NCI-H2196 (cell line): ENCODE results near the gene YY1.

Experiments used
- DNase-seq: peaks from one replicate; lab custom pipeline; 2025; ENCODE audit not compliant: unreplicated experiment; lab: John Stamatoyannopoulos, UW

Gene YY1

DNA sequence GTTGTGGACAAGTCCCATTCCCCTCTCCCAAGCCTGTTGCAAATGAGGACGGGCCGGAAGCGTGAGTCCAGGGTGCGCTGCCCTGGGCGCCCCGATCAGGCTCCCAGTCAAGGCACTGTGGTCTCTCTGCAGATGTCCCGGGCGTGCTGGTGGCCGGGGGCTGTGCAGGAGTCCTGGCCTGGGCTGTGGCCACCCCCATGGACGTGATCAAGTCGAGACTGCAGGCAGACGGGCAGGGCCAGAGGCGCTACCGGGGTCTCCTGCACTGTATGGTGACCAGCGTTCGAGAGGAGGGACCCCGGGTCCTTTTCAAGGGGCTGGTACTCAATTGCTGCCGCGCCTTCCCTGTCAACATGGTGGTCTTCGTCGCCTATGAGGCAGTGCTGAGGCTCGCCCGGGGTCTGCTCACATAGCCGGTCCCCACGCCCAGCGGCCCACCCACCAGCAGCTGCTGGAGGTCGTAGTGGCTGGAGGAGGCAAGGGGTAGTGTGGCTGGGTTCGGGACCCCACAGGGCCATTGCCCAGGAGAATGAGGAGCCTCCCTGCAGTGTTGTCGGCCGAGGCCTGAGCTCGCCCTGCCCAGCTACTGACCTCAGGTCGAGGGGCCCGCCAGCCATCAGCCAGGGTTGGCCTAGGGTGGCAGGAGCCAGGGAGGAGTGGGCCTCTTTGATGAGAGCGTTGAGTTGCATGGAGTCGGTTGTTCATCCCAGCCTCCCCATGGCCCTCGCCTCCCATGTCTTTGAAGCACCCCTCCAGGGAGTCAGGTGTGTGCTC lies 90.5 kb downstream of the YY1 start:
- no peak for DNase-seq

DNA sequence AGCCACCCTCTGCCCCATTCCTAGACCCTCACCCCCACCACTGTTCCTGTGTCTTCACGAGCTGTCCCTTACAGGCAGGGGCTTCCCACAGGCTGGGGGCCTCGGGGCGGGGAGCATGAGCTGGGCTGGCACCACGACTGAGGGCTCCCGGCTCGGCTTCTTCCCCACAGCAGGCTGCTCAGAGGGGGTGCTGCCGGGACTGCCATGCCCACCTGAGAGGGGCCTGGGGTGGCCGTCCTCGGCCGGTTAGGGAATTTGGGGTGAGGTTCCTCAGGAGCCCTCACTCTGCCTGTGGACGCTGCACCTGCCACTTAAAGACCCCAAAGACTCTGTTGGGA lies 91.0 kb downstream of the YY1 start:
- DNase-seq: no peak

DNA sequence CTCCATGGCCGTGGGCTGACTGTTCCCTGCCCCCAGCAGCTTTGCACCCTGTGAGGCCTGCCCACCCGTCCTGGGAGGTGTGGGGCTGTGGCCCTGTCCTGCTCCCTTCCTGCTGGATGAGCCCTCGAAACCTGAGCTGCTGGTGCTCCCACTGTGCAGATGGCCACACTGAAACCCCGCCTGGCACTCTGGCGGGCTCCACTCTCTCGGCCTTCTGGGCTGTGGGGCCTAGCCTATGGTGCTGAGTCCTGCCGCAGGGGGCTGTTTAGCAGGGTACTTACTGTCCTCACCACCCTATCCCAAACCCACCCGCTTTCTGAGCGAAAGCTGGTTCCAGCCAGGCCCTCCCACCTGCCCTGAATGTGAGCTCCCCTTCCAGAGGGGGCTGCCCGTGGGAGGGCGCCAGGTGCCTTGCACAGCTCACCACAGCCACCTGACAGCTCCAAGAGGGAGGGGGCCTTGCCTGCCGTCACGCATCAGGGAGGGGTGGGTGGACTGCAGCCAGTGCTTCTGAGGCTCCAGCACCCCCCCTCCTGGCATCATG lies 91.5 kb downstream of the YY1 start:
- DNase-seq: no peak

DNA sequence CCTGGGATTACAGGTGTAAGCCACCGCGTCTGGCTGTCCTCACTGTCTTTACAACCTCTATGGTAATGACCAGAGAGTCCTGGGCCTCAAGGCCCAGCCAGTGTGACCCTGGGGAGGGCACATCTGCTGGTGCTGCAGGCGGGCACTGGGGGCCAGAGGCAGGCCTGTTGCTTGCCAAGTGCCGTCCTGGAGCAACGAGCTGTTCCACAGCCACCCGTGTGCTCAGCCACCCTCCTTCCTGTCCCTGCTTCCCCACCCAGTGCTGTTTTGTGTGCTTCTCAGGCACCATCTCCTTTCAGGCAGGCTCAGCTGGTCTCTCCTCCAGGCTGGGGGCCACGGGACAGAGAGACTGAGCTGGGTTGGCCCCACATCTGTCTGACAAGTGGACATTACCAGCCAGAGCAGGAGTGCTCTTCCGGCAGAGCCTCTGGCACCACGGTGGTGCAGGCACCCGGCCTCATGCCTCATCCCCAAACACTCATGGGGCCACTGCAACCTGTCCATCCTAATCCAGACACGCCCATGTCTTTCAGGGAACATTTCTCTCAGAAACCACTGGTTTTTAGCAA lies 93.2 kb downstream of the YY1 start:
- no peak for DNase-seq
